ENCODE data around the gene CBLN3.

Gene CBLN3

DNA sequence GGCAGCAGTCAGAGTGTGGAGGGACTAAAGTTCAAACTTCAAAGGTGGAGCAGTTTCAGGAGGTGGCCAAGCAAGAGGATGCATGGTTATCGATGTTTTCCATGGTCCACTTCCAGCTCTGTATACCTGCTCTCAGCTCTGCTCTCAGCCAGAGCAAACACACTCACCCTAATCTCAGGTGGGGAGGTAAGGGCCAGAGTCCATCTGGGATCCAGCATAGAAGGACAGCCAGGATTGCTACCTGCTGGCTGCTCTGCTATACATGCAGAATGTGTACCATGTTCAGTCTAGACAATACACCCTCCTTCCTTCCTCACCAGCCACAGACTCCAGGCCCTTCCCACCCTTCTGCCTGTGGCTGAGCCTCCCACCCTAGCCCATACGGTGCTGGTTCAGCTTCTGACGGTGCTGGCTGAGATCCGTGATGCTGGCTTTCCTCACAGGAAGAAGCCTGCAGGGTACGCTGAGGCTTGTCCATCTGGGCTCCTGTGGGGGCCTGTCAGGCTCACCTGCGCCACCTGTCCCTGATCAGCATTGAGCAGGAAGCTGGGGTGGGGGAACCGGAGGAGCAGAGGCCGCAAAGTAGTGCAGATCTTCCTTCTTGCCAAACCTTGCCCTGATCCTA, 2.4 kb downstream of the CBLN3 start:
- H3K14ac ChIP-seq (ENCODE audit: low read length), result peak overlapping the region; percentile 4
- no peak overlapping the region for H3K23ac ChIP-seq (ENCODE audit: low read depth, low read length, poor library complexity)
- H3K4me2 ChIP-seq (ENCODE audit: insufficient read depth, low read length, poor library complexity, severe bottlenecking), result no peak overlapping the region
- H2BK12ac ChIP-seq (ENCODE audit: low read length), result no peak overlapping the region
- no peaks in the 10 kb centered on the region for H3K9me3 ChIP-seq (replicated peaks in 1 of 2; ENCODE audit: control insufficient read depth in 2 of 2, insufficient read depth in 1 of 2, low read depth in 1 of 2, low read length in 2 of 2)
- peaks cover 9% of the 10 kb centered on the region in 2 donors for H3K4me1 ChIP-seq (ENCODE audit: control insufficient read depth in 2 of 2, insufficient read depth in 1 of 2, low read depth in 1 of 2, low read length in 2 of 2)
- no peak overlapping the region for H3K27ac ChIP-seq (replicated peaks; ENCODE audit: low read length)
- peak overlapping the region; percentile 82 for H2BK15ac ChIP-seq (ENCODE audit: low read length)
- no peak overlapping the region for H3K4ac ChIP-seq (ENCODE audit: low read length)
- WGBS, 2 donors (ENCODE audit: extremely low coverage in 2 of 2, insufficient read length in 2 of 2, insufficient replicate concordance in 1 of 2), result no CpG with 5 or more reads among the region's 8 CpGs
- no peak for DNase-seq (ENCODE audit: low spot score)
- H3K18ac ChIP-seq (ENCODE audit: low read length), result no peak overlapping the region
- H2BK5ac ChIP-seq (ENCODE audit: low read length), result no peak overlapping the region
- H3K4me3 ChIP-seq (ENCODE audit: low read length in 2 of 2), result no peak overlapping the region
- no peak overlapping the region for H3K9ac ChIP-seq (ENCODE audit: low read depth, low read length, poor library complexity)
- no peak overlapping the region for H4K91ac ChIP-seq (ENCODE audit: low read depth, low read length, poor library complexity)
- H3K79me1 ChIP-seq (ENCODE audit: low read depth, low read length), result peaks cover 6% of the 10 kb centered on the region
- H4K8ac ChIP-seq (ENCODE audit: low read depth, low read length), result no peak overlapping the region
- H2BK120ac ChIP-seq (ENCODE audit: low read depth, low read length), result no peak overlapping the region
- H2AK5ac ChIP-seq (ENCODE audit: low read depth, low read length), result peak overlapping the region; percentile 11
- H3K36me3 ChIP-seq (replicated peaks in 1 of 2; ENCODE audit: control insufficient read depth in 2 of 2, insufficient read depth in 2 of 2, low read length in 2 of 2), result peaks cover 2 to 7% of the 10 kb centered on the region in 2 donors
- H2AFZ ChIP-seq (ENCODE audit: low read length), result no peak overlapping the region
- peaks cover 0 to 44% (median 3%) of the 10 kb centered on the region in 3 experiments for H3K27me3 ChIP-seq (ENCODE audit: control insufficient read depth in 3 of 3, insufficient read depth in 3 of 3, low read depth in 1 of 3, low read length in 3 of 3)

DNA sequence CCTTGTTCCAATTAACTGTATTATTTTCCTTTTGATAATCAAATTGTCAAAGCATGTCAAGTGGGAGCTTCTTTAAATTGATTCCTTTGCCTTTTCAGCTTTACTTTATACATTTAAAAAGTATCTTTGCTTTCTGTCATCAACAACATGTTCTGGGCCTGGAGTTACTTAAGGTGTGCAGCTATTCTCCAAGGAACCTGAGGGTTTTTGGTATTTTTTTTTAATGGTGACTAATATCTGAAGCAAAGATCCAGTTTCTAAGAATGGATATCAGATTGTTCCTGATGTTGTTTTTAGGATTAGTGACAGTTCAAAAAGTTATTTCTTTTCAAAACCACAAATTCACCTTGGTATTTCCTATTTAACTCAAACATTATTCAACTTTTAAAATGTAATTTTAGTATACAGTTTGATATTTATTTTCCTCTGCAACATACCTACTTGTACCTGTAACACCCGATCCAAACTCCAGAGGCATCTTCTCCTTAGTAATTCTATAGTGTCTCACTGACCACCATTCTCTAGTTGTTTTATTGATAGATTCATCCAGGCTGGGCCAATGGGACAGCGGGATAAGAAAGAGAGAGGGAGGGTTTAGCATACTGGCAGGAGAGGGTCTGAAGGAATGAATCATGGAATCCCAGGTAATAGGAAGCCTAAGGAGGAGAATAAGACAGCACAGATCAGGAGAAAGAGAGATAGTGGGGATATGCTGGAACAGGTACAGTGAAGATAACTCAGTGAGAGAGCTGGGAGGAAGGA, 3.1 kb downstream of the CBLN3 start:
- H3K9me3 ChIP-seq (replicated peaks in 1 of 2; ENCODE audit: control insufficient read depth in 2 of 2, insufficient read depth in 1 of 2, low read depth in 1 of 2, low read length in 2 of 2), result no peaks in the 10 kb centered on the region
- no peak overlapping the region for H3K14ac ChIP-seq (ENCODE audit: low read length)
- DNase-seq (ENCODE audit: low spot score), result no peak
- no peak overlapping the region for H3K4ac ChIP-seq (ENCODE audit: low read length)
- peaks cover 6% of the 10 kb centered on the region for H3K79me1 ChIP-seq (ENCODE audit: low read depth, low read length)
- H2BK5ac ChIP-seq (ENCODE audit: low read length), result no peak overlapping the region
- H3K9ac ChIP-seq (ENCODE audit: low read depth, low read length, poor library complexity), result no peak overlapping the region
- no peak overlapping the region for H4K91ac ChIP-seq (ENCODE audit: low read depth, low read length, poor library complexity)
- H3K36me3 ChIP-seq (replicated peaks in 1 of 2; ENCODE audit: control insufficient read depth in 2 of 2, insufficient read depth in 2 of 2, low read length in 2 of 2), result peaks cover 0 to 2% of the 10 kb centered on the region in 2 donors
- no peak overlapping the region for H3K27ac ChIP-seq (replicated peaks; ENCODE audit: low read length)
- no peak overlapping the region for H2BK12ac ChIP-seq (ENCODE audit: low read length)
- peak overlapping the region; percentile 11 for H2AK5ac ChIP-seq (ENCODE audit: low read depth, low read length)
- no peak overlapping the region for H3K4me3 ChIP-seq (ENCODE audit: low read length in 2 of 2)
- peaks cover 0 to 44% (median 3%) of the 10 kb centered on the region in 3 experiments for H3K27me3 ChIP-seq (ENCODE audit: control insufficient read depth in 3 of 3, insufficient read depth in 3 of 3, low read depth in 1 of 3, low read length in 3 of 3)
- no peak overlapping the region for H2BK120ac ChIP-seq (ENCODE audit: low read depth, low read length)
- no peak overlapping the region for H2AFZ ChIP-seq (ENCODE audit: low read length)
- H2BK15ac ChIP-seq (ENCODE audit: low read length), result no peak overlapping the region
- no CpG with 5 or more reads among the region's 2 CpGs for WGBS, 2 donors (ENCODE audit: extremely low coverage in 2 of 2, insufficient read length in 2 of 2, insufficient replicate concordance in 1 of 2)
- H3K4me2 ChIP-seq (ENCODE audit: insufficient read depth, low read length, poor library complexity, severe bottlenecking), result no peak overlapping the region
- no peak overlapping the region for H3K18ac ChIP-seq (ENCODE audit: low read length)
- H4K8ac ChIP-seq (ENCODE audit: low read depth, low read length), result no peak overlapping the region
- H3K4me1 ChIP-seq (ENCODE audit: control insufficient read depth in 2 of 2, insufficient read depth in 1 of 2, low read depth in 1 of 2, low read length in 2 of 2), result peaks cover 7 to 9% of the 10 kb centered on the region in 2 donors
- no peak overlapping the region for H3K23ac ChIP-seq (ENCODE audit: low read depth, low read length, poor library complexity)

DNA sequence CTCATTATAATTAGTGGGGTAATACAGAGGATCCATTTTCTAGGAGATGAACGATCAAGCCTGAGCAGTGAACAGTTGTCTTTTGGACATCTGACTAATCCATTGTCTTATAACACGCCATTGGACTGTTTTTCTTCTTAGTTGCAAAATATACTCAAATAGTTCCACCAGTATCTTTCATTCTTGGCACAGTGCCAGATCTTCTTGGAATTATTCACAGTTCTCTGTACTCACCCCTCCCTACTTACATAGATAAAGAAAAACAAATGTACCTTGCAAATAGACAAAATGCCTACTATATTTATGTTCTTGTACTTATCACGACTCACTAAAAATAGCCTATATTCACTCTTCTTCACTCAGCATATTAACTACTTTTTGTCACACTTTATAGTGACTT, 3.8 kb downstream of the CBLN3 start:
- no peaks in the 10 kb centered on the region for H3K36me3 ChIP-seq (replicated peaks in 1 of 2; ENCODE audit: control insufficient read depth in 2 of 2, insufficient read depth in 2 of 2, low read length in 2 of 2)
- no peak overlapping the region for H4K91ac ChIP-seq (ENCODE audit: low read depth, low read length, poor library complexity)
- no peak overlapping the region for H2AK5ac ChIP-seq (ENCODE audit: low read depth, low read length)
- no peak overlapping the region for H3K4ac ChIP-seq (ENCODE audit: low read length)
- DNase-seq (ENCODE audit: low spot score), result no peak
- H2BK15ac ChIP-seq (ENCODE audit: low read length), result no peak overlapping the region
- peaks cover 4 to 7% of the 10 kb centered on the region in 2 donors for H3K4me1 ChIP-seq (ENCODE audit: control insufficient read depth in 2 of 2, insufficient read depth in 1 of 2, low read depth in 1 of 2, low read length in 2 of 2)
- WGBS, 2 donors (ENCODE audit: extremely low coverage in 2 of 2, insufficient read length in 2 of 2, insufficient replicate concordance in 1 of 2), result no CpG with 5 or more reads among the region's 3 CpGs
- H2BK5ac ChIP-seq (ENCODE audit: low read length), result no peak overlapping the region
- peaks cover 4% of the 10 kb centered on the region for H3K79me1 ChIP-seq (ENCODE audit: low read depth, low read length)
- no peak overlapping the region for H3K14ac ChIP-seq (ENCODE audit: low read length)
- H4K8ac ChIP-seq (ENCODE audit: low read depth, low read length), result no peak overlapping the region
- H2AFZ ChIP-seq (ENCODE audit: low read length), result no peak overlapping the region
- H3K23ac ChIP-seq (ENCODE audit: low read depth, low read length, poor library complexity), result no peak overlapping the region
- H3K9me3 ChIP-seq (replicated peaks in 1 of 2; ENCODE audit: control insufficient read depth in 2 of 2, insufficient read depth in 1 of 2, low read depth in 1 of 2, low read length in 2 of 2), result no peaks in the 10 kb centered on the region
- H3K18ac ChIP-seq (ENCODE audit: low read length), result no peak overlapping the region
- H3K27me3 ChIP-seq (ENCODE audit: control insufficient read depth in 3 of 3, insufficient read depth in 3 of 3, low read depth in 1 of 3, low read length in 3 of 3), result peaks cover 0 to 50% (median 3%) of the 10 kb centered on the region in 3 experiments
- no peak overlapping the region for H2BK120ac ChIP-seq (ENCODE audit: low read depth, low read length)
- no peak overlapping the region for H3K4me3 ChIP-seq (ENCODE audit: low read length in 2 of 2)
- no peak overlapping the region for H3K27ac ChIP-seq (replicated peaks; ENCODE audit: low read length)
- no peak overlapping the region for H3K4me2 ChIP-seq (ENCODE audit: insufficient read depth, low read length, poor library complexity, severe bottlenecking)
- H3K9ac ChIP-seq (ENCODE audit: low read depth, low read length, poor library complexity), result no peak overlapping the region
- H2BK12ac ChIP-seq (ENCODE audit: low read length), result no peak overlapping the region

Data from neuronal stem cell (in vitro differentiated cells).